HCT116 (cell line): ENCODE measurements around the gene ABTB2. TPM values are rescaled to one million over a fixed set of nuclear protein-coding genes. Genes with fewer than 3 reads are reported as not detected.

Experiments used
- ATAC-seq: fragments of 200-7000 bp; cut with Tn5 transposase; 2 replicates; pipeline ENCODE4 v1.9.1; 2020; ENCODE audit warnings: mild to moderate bottlenecking, moderate library complexity
- BruUV-seq: library from RNA; stranded (reverse); fragments of 400-500 nt; replicated peaks from 2 replicates; lab custom pipeline; 2021; lab: Mats Ljungman, UMichigan
- CTCF ChIA-PET: fragments of 300-600 bp; sonication (Branson Sonifier 250); formaldehyde crosslinking; loops from one replicate; lab custom pipeline; 2021; ENCODE audit warnings: antibody characterized with exemption; lab: Charles Lee
- POLR2A ChIA-PET: fragments of 300-600, 350-600 bp; sonication (Branson Sonifier 250); formaldehyde crosslinking; loops from one replicate; lab custom pipeline; 2021; ENCODE audit warnings: antibody characterized with exemption; lab: Charles Lee
- RAD21 ChIA-PET, 2 experiments: fragments of 300-600 bp; sonication (Branson Sonifier 250); formaldehyde crosslinking; loops; one replicate each; lab custom pipeline; 2023; ENCODE audit warnings: low total read pairs in 2 of 2; ENCODE audit not compliant: uncharacterized antibody in 2 of 2, unreplicated experiment in 2 of 2, low non-redundant PET in 1 of 2; lab: Charles Lee
- DNase-seq: peaks from one replicate; pipeline ENCODE4 v3.0.0-alpha.2; 2010; ENCODE audit warnings: low read depth, low spot score
- H2AFZ ChIP-seq: fragments of 200-600 bp; shearing (Covaris generic), sonication (generic); 2 replicates; pipeline ENCODE4 v1.6.1; 2017; ENCODE audit warnings: low read depth, mixed run types, mixed read lengths, antibody characterized with exemption, low read length; ENCODE audit not compliant: poor library complexity, severe bottlenecking
- H3K27ac ChIP-seq: 2 replicates; pipeline ENCODE4 v1.5.1; 2012; ENCODE audit warnings: low read depth, low read length
- H3K27me3 ChIP-seq: fragments of 200-600 bp; sonication (generic); 2 replicates; pipeline ENCODE4 v1.6.1; 2016; ENCODE audit warnings: mixed run types, low read length, mixed read lengths; ENCODE audit not compliant: insufficient read depth
- H3K36me3 ChIP-seq, 2 experiments: fragments of 200-500 bp in 1 of 2; fragments of 200-600 bp in 1 of 2; sonication (Bioruptor generic) in 1 of 2; sonication (generic) in 1 of 2; 2 replicates each; pipeline versions ENCODE4 v1.5.1 to v1.6.1; 2014 to 2016; ENCODE audit warnings: low read length in 2 of 2, inconsistent platforms in 1 of 2, mixed read lengths in 1 of 2, mixed run types in 1 of 2; ENCODE audit not compliant: insufficient read depth in 2 of 2, control insufficient read depth in 1 of 2
- H3K4me1 ChIP-seq, 2 experiments: fragments of 200-600 bp in 1 of 2; sonication (generic) in 1 of 2; 2 replicates each; pipeline versions ENCODE4 v1.5.1 to v1.6.1; 2012 to 2017; ENCODE audit warnings: low read length in 2 of 2, inconsistent platforms in 1 of 2, mild to moderate bottlenecking in 1 of 2, mixed read lengths in 1 of 2, mixed run types in 1 of 2, moderate library complexity in 1 of 2; ENCODE audit not compliant: insufficient read depth in 2 of 2, control insufficient read depth in 1 of 2
- H3K4me2 ChIP-seq: fragments of 200-600 bp; sonication (generic); 2 replicates; pipeline ENCODE4 v1.6.1; 2017; ENCODE audit warnings: mixed run types, low read length, mixed read lengths
- H3K4me3 ChIP-seq, 2 experiments: fragments of 200-600 bp in 1 of 2; sonication (generic) in 1 of 2; replicated peaks in 1 of 2; 2 replicates each; pipeline ENCODE4 v1.5.1; 2011 to 2016; ENCODE audit warnings: low read length in 2 of 2, control low read depth in 1 of 2, low read depth in 1 of 2, mild to moderate bottlenecking in 1 of 2, mixed read lengths in 1 of 2, mixed run types in 1 of 2
- H3K79me2 ChIP-seq: fragments of 200-600 bp; sonication (generic); 2 replicates; pipeline ENCODE4 v1.6.1; 2017; ENCODE audit warnings: mild to moderate bottlenecking, mixed run types, low read length, moderate library complexity, mixed read lengths; ENCODE audit not compliant: insufficient read depth
- H3K9ac ChIP-seq: fragments of 200-600 bp; sonication (generic); 2 replicates; pipeline ENCODE4 v1.6.1; 2016; ENCODE audit warnings: low read length, mixed read lengths
- H3K9me2 ChIP-seq: fragments of 200-600 bp; sonication (generic), shearing (Covaris generic); 2 replicates; pipeline ENCODE4 v1.6.1; 2017; ENCODE audit warnings: mixed run types, mild to moderate bottlenecking, moderate library complexity; ENCODE audit not compliant: insufficient read depth
- H3K9me3 ChIP-seq, 2 experiments: fragments of 200-500 bp in 1 of 2; fragments of 200-600 bp in 1 of 2; sonication (Bioruptor generic) in 1 of 2; sonication (generic) in 1 of 2; 2 replicates each; pipeline ENCODE4 v1.6.1; 2014 to 2017; ENCODE audit warnings: low read length in 2 of 2, mixed read lengths in 2 of 2, inconsistent platforms in 1 of 2, low read depth in 1 of 2, mild to moderate bottlenecking in 1 of 2, mixed run types in 1 of 2, moderate library complexity in 1 of 2; ENCODE audit not compliant: control insufficient read depth in 1 of 2, insufficient read depth in 1 of 2
- H4K20me1 ChIP-seq: fragments of 200-600 bp; sonication (generic), shearing (Covaris generic); 2 replicates; pipeline ENCODE4 v1.6.1; 2017; ENCODE audit warnings: mixed run types, mild to moderate bottlenecking, moderate library complexity; ENCODE audit not compliant: insufficient read depth
- ATF3 ChIP-seq: IDR thresholded peaks from 2 replicates; pipeline ENCODE4 v1.6.1; 2012
- CBX3 ChIP-seq: IDR thresholded peaks from 2 replicates; pipeline ENCODE4 v1.6.1; 2012; ENCODE audit warnings: low read depth
- CEBPB ChIP-seq: IDR thresholded peaks from 2 replicates; pipeline ENCODE4 v1.6.1; 2012; ENCODE audit warnings: low read depth
- EGR1 ChIP-seq: IDR thresholded peaks from 2 replicates; pipeline ENCODE4 v1.6.1; 2012; ENCODE audit warnings: low read depth
- EZH2 ChIP-seq: fragments of 200-600 bp; sonication (generic); IDR thresholded peaks from 2 replicates; pipeline ENCODE4 v1.6.1; 2017; ENCODE audit warnings: antibody characterized with exemption, mixed run types
- JUND ChIP-seq: IDR thresholded peaks from 2 replicates; pipeline ENCODE4 v1.6.1; 2012
- MAX ChIP-seq: IDR thresholded peaks from 2 replicates; pipeline ENCODE4 v1.6.1; 2012
- POLR2A ChIP-seq: IDR thresholded peaks from 2 replicates; pipeline ENCODE4 v1.7.0; 2011; ENCODE audit warnings: borderline replicate concordance; ENCODE audit not compliant: insufficient read depth, insufficient read length; ENCODE audit errors: extremely low read depth
- POLR2AphosphoS5 ChIP-seq: IDR thresholded peaks from 2 replicates; pipeline ENCODE4 v1.6.1; 2011; ENCODE audit warnings: mild to moderate bottlenecking, low read depth, low read length, moderate library complexity
- RAD21 ChIP-seq: IDR thresholded peaks from 2 replicates; pipeline ENCODE4 v1.6.1; 2012; ENCODE audit warnings: low read depth, mild to moderate bottlenecking
- REST ChIP-seq: IDR thresholded peaks from 2 replicates; pipeline ENCODE4 v1.6.1; 2012; ENCODE audit warnings: low read depth
- SIN3A ChIP-seq: IDR thresholded peaks from 2 replicates; pipeline ENCODE4 v1.6.1; 2012; ENCODE audit warnings: low read depth
- SP1 ChIP-seq: IDR thresholded peaks from 2 replicates; pipeline ENCODE4 v1.6.1; 2012; ENCODE audit warnings: low read depth
- SRF ChIP-seq: IDR thresholded peaks from 2 replicates; pipeline ENCODE4 v1.6.1; 2012; ENCODE audit warnings: low read depth
- YY1 ChIP-seq: IDR thresholded peaks from 2 replicates; pipeline ENCODE4 v1.6.1; 2011; ENCODE audit warnings: low read length, low read depth, moderate library complexity, mild to moderate bottlenecking; ENCODE audit not compliant: insufficient replicate concordance; ENCODE audit errors: extremely low read depth
- ZBTB33 ChIP-seq: IDR thresholded peaks from 2 replicates; pipeline ENCODE4 v1.6.1; 2011; ENCODE audit warnings: mild to moderate bottlenecking, low read length, moderate library complexity; ENCODE audit not compliant: insufficient replicate concordance; ENCODE audit errors: extremely low read depth
- intact Hi-C: fragments of 100-400 bp; cut with micrococcal nuclease; formaldehyde crosslinking; loops from 2 replicates; pipeline ENCODE4 v1.10.0; 2022
- total RNA-seq: library from RNA; stranded (reverse); gene quantifications from one replicate; pipeline ENCODE4 v1.2.1, GENCODE V29; 2021; ENCODE audit not compliant: unreplicated experiment

The ABTB2 gene
- total RNA-seq, 1 experiment from 2014 or later, result 6.8 TPM

GRCh38 chr11:34192481-34193401 is 165.1 kb downstream of the ABTB2 start (continued):
- no peak for TF ChIP-seq SRF
- no peak for TF ChIP-seq CEBPB
- TF ChIP-seq, all 23 proteins: peak for 4

- no peaks in the 10 kb centered on the region for H4K20me1 ChIP-seq
- H3K9ac ChIP-seq, result no peak overlapping the region
- no peak for DNase-seq
- peaks cover 19 to 42% of the 10 kb centered on the region in 2 experiments for H3K4me1 ChIP-seq
- RAD21 ChIA-PET, result interaction anchor here in 1 of 2 experiments (1.0 kb wide), 1 partner anchor 17 kb away, joined by 4 read pairs; no protein-coding TSS in a partner anchor
- H3K27ac ChIP-seq, result no peak overlapping the region
- H3K27me3 ChIP-seq, result no peaks in the 10 kb centered on the region
- CTCF ChIA-PET, result no interaction called here
- H3K9me3 ChIP-seq, result no peaks in the 10 kb centered on the region
- intact Hi-C loops, result loop anchor here (5.0 kb wide), 1 partner anchor 166 kb away; the partner anchor contains the start of gene ABTB2
- no peak overlapping the region for H3K4me3 ChIP-seq
- no peak overlapping the region for H2AFZ ChIP-seq
- ATAC-seq, result peak; percentile 59
- no peak overlapping the region for H3K4me2 ChIP-seq
- POLR2A ChIA-PET, result no interaction called here
- H3K36me3 ChIP-seq, result no peaks in the 10 kb centered on the region
- H3K79me2 ChIP-seq, result no peaks in the 10 kb centered on the region
- BruUV-seq, result no TSS peak
- H3K9me2 ChIP-seq, result no peaks in the 10 kb centered on the region
- TF ChIP-seq SRF (no peak), ATF3 (no peak), SP1 (no peak), POLR2A (no peak), MAX (no peak), EGR1 (no peak), JUND (no peak), CBX3 (no peak), POLR2AphosphoS5 (no peak), YY1 (no peak), SIN3A (no peak), RAD21 (no peak), CEBPB (no peak), EZH2 (no peak), REST (no peak), ZBTB33 (no peak)
Observed at GRCh38 chr11:34191578-34191977, 166.2 kb downstream of the ABTB2 start.
